Natural killer cell (primary cell): Measurements from ENCODE around the gene RUNX1. TPM values are rescaled to one million over a fixed set of nuclear protein-coding genes. Genes with fewer than 3 reads are reported as not detected.

Experiments
- ATAC-seq, 3 donors: fragments of 150-1000 bp in 2 of 3; fragments of 200-7000 bp in 1 of 3; cut with Tn5 transposase; 1 replicate in 1 of 3; 2 replicates in 2 of 3; pipeline ENCODE4 v1.10.0; 2021; ENCODE audit warnings: mild to moderate bottlenecking in 2 of 3, moderate library complexity in 2 of 3
- DNase-seq, 2 donors: peaks; one replicate each; pipeline versions ENCODE4 v3.0.0 to v3.0.0-alpha.2; 2013 to 2021; ENCODE audit warnings: mixed read lengths in 1 of 2
- H3K27ac ChIP-seq: one replicate; pipeline ENCODE4 v1.5.1; 2013; ENCODE audit warnings: mild to moderate bottlenecking, low read length
- H3K27me3 ChIP-seq: one replicate; pipeline ENCODE4 v1.6.1; 2013; ENCODE audit warnings: low read length; ENCODE audit not compliant: control insufficient read depth, insufficient read depth
- H3K36me3 ChIP-seq: one replicate; pipeline ENCODE4 v1.6.1; 2013; ENCODE audit warnings: low read length; ENCODE audit not compliant: control insufficient read depth, insufficient read depth
- H3K4me1 ChIP-seq: one replicate; pipeline ENCODE4 v1.6.1; 2013; ENCODE audit warnings: low read length; ENCODE audit not compliant: control insufficient read depth, insufficient read depth
- H3K4me3 ChIP-seq: one replicate; pipeline ENCODE4 v1.5.1; 2013; ENCODE audit warnings: low read length
- H3K9me3 ChIP-seq: one replicate; pipeline ENCODE4 v1.6.1; 2013; ENCODE audit warnings: low read length; ENCODE audit not compliant: control insufficient read depth, insufficient read depth
- H3K27ac Mint-ChIP-seq, 2 donors: one replicate each; pipeline ENCODE4 v1.8.0; 2022; ENCODE audit warnings: mild to moderate bottlenecking in 2 of 2, mixed read lengths in 2 of 2, moderate library complexity in 1 of 2
- H3K27me3 Mint-ChIP-seq, 2 donors: one replicate each; pipeline ENCODE4 v1.8.0; 2022; ENCODE audit warnings: low read depth in 2 of 2, mixed read lengths in 2 of 2
- H3K36me3 Mint-ChIP-seq: one replicate; pipeline ENCODE4 v1.8.0; 2022; ENCODE audit warnings: mixed read lengths
- H3K4me1 Mint-ChIP-seq, 2 donors: one replicate each; pipeline ENCODE4 v1.8.0; 2022; ENCODE audit warnings: mixed read lengths in 2 of 2
- H3K4me3 Mint-ChIP-seq: one replicate; pipeline ENCODE4 v1.8.0; 2022; ENCODE audit warnings: mild to moderate bottlenecking, moderate library complexity, mixed read lengths
- H3K9me3 Mint-ChIP-seq, 2 donors: one replicate each; pipeline ENCODE4 v1.8.0; 2022; ENCODE audit warnings: mixed read lengths in 2 of 2
- WGBS: methylation state at CpG from one replicate; pipeline ENCODE4 v1.1.7; 2013; ENCODE audit warnings: missing lambda C conversion rate; ENCODE audit not compliant: insufficient coverage; 5-methylcytosine and 5-hydroxymethylcytosine counted together
- intact Hi-C: fragments of 100-400 bp; cut with micrococcal nuclease; formaldehyde crosslinking; loops from one replicate; pipeline ENCODE4 v1.14.2; 2022
- total RNA-seq, 4 donors: library from RNA; stranded (reverse); fragments of 120-200 nt in 1 of 4; gene quantifications; one replicate each; pipeline versions ENCODE4 v1.2.3 to v1.2.4, GENCODE V29; 2013 to 2022
- TF ChIP-seq, protein P1 (sequence below): fragments of 200-600 bp; IDR thresholded peaks from one replicate; pipeline ENCODE4 v1.8.0; 2022; ENCODE audit warnings: antibody characterized with exemption

The RUNX1 gene
- total RNA-seq, 3 donors from 2014 or later (not counting 1 experiment from before 2014, with no cell fraction given): 62.1 to 171 (median 98.2) TPM

DNA sequence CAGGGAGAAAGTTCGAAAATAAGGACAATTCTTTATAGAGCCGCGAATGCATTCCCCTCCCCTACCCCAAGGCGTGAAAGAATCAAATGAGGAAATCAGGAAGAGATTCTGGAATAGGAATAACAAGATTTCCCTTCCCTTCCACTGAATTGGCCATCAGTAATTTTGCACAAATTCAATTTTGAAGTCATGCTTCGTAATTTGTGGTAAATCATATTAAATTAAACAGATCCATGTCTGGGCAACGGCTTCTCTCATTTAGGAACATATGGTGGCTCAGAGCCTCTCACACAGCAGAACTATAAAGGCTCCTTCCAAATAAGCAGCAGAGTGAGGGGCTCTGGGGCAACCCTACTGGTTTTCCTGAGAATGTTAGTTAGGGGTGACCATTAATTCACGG lies 227.4 kb downstream of the RUNX1 start:
- DNase-seq: no peak

GRCh38 chr21:34820051-34820450 lies 229.1 kb downstream of the RUNX1 start:
- H3K27me3 ChIP-seq: no peaks in the 10 kb centered on the region
- H3K27ac ChIP-seq: no peak overlapping the region
- Mint-ChIP-seq H3K4me3 (no peak overlapping the region), H3K27me3 (no peaks in the 10 kb centered on the region), H3K4me1 (peaks cover 31 to 39% of the 10 kb centered on the region in 2 donors), H3K9me3 (no peaks in the 10 kb centered on the region), H3K27ac (no peak overlapping the region), H3K36me3 (peaks cover 21% of the 10 kb centered on the region)
- no peaks in the 10 kb centered on the region for H3K4me1 ChIP-seq
- intact Hi-C loops: no loop called here
- no peak for DNase-seq
- H3K9me3 ChIP-seq: no peaks in the 10 kb centered on the region
- peaks cover 28% of the 10 kb centered on the region for H3K36me3 ChIP-seq
- ATAC-seq: no peak
- H3K4me3 ChIP-seq: no peak overlapping the region
- TF ChIP-seq, protein P1, sequence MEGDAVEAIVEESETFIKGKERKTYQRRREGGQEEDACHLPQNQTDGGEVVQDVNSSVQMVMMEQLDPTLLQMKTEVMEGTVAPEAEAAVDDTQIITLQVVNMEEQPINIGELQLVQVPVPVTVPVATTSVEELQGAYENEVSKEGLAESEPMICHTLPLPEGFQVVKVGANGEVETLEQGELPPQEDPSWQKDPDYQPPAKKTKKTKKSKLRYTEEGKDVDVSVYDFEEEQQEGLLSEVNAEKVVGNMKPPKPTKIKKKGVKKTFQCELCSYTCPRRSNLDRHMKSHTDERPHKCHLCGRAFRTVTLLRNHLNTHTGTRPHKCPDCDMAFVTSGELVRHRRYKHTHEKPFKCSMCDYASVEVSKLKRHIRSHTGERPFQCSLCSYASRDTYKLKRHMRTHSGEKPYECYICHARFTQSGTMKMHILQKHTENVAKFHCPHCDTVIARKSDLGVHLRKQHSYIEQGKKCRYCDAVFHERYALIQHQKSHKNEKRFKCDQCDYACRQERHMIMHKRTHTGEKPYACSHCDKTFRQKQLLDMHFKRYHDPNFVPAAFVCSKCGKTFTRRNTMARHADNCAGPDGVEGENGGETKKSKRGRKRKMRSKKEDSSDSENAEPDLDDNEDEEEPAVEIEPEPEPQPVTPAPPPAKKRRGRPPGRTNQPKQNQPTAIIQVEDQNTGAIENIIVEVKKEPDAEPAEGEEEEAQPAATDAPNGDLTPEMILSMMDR: no peak
- 93% methylated on average over 7 of the region's 9 CpGs for WGBS

More for the DNA sequence above, 227.4 kb downstream of the RUNX1 start:
- no peaks in the 10 kb centered on the region for H3K27me3 ChIP-seq
- no peak for ATAC-seq
- peaks cover 4% of the 10 kb centered on the region for H3K4me1 ChIP-seq
- no peak overlapping the region for H3K27ac ChIP-seq
- peaks cover 21% of the 10 kb centered on the region for H3K36me3 Mint-ChIP-seq
- H3K9me3 ChIP-seq: no peaks in the 10 kb centered on the region
- peak overlapping the region in 1 of 2 donors; percentile 49 for H3K27ac Mint-ChIP-seq
- intact Hi-C loops: no loop called here
- H3K9me3 Mint-ChIP-seq: no peaks in the 10 kb centered on the region
- TF ChIP-seq, protein P1: no peak
- H3K4me1 Mint-ChIP-seq: peaks cover 32 to 33% of the 10 kb centered on the region in 2 donors
- peaks cover 25% of the 10 kb centered on the region for H3K36me3 ChIP-seq
- no peak overlapping the region for H3K4me3 Mint-ChIP-seq
- WGBS: 99% methylated on average over 4 of the region's 7 CpGs
- no peak overlapping the region for H3K4me3 ChIP-seq
- H3K27me3 Mint-ChIP-seq: no peaks in the 10 kb centered on the region

DNA sequence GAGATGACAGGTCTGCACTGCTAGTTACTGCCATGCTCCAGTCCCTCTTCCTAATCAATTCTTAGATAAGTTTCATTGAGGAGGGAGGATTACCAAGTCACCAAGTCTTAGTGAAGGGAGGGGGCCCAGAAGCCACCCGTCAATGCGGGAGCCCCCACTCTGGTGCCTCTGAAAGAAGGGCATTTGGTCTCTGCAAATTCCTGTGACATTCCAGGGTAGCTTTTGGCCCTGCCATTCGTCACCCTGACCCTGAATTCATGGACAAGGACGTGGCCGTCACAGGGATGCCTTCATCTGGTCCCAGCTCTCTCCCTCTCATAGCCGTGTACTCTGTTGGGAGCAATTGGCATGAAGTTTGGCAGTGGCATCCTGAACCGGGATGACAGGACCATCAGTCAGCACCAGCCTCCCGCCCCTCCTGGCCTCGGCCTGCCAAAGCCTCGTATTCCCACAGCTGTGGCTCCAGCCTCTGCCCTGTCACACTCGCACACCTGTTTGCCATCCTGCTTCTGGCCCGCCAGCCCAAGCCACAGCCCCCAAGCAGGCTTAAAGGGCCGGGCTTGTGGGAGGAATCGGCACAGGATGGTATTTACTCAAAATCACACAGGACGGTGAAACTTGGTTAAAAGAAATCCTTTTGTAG lies 229.6 kb downstream of the RUNX1 start:
- Histone ChIP-seq H3K27me3 (no peaks in the 10 kb centered on the region), H3K4me1 (no peaks in the 10 kb centered on the region), H3K27ac (no peak overlapping the region), H3K9me3 (no peaks in the 10 kb centered on the region), H3K4me3 (no peak overlapping the region), H3K36me3 (peaks cover 30% of the 10 kb centered on the region)
- Mint-ChIP-seq H3K9me3 (no peaks in the 10 kb centered on the region), H3K27me3 (no peaks in the 10 kb centered on the region), H3K4me1 (peaks cover 34 to 38% of the 10 kb centered on the region in 2 donors), H3K36me3 (peaks cover 26% of the 10 kb centered on the region), H3K27ac (no peak overlapping the region), H3K4me3 (no peak overlapping the region)
- WGBS: 94% methylated on average over 15 of the region's 15 CpGs
- ATAC-seq (no peak), DNase-seq (no peak)
- TF ChIP-seq, protein P1: no peak
- intact Hi-C loops: no loop called here

DNA sequence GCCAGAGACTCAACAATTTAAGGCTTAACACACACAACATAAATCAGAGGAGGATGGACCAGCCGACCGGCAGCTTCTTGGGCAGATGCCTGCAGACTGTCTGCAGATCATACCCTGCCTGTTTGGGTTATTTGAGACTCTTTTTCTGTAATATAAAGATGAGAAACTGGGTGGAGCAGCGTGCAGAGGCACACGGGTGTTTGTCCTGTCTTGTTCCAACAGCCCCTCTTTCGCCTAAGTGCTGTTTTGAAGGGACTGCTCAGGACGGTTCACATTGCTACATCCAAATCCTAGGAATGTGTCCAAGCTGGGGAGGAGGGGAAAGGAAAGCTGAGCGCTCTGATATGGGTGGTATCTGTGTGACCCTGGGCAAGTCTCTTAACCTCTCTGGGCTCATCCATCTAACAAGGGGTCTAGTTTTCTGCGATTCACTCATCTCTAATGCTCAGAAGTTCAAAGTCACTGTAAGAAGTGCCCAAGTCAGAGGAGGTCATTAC lies 230.4 kb downstream of the RUNX1 start:
- peaks cover 31% of the 10 kb centered on the region for H3K36me3 ChIP-seq
- Mint-ChIP-seq H3K4me3 (no peak overlapping the region), H3K27ac (peak overlapping the region in 1 of 2 donors; percentile 13), H3K36me3 (peaks cover 26% of the 10 kb centered on the region), H3K4me1 (peaks cover 26 to 32% of the 10 kb centered on the region in 2 donors), H3K9me3 (no peaks in the 10 kb centered on the region), H3K27me3 (no peaks in the 10 kb centered on the region)
- H3K4me1 ChIP-seq: no peaks in the 10 kb centered on the region
- H3K4me3 ChIP-seq: no peak overlapping the region
- H3K27me3 ChIP-seq: no peaks in the 10 kb centered on the region
- intact Hi-C loops: no loop called here
- TF ChIP-seq, protein P1: no peak
- 94% methylated on average over 8 of the region's 8 CpGs for WGBS
- no peak overlapping the region for H3K27ac ChIP-seq
- H3K9me3 ChIP-seq: no peaks in the 10 kb centered on the region
- ATAC-seq (no peak), DNase-seq (no peak)
